Vagina (tissue), 2 donors: ENCODE measurements around the gene ZNF598. TPM values are rescaled to one million over a fixed set of nuclear protein-coding genes. Genes with fewer than 3 reads are reported as not detected.

Experiments used
- DNase-seq, 2 donors: peaks; one replicate each; pipeline ENCODE4 v3.0.0-alpha.2; 2017; ENCODE audit errors: extremely low spot score in 2 of 2
- H3K27ac ChIP-seq: fragments of 200-600 bp; sonication (generic); one replicate; pipeline ENCODE4 v1.5.1; 2019
- H3K27me3 ChIP-seq: fragments of 200-600 bp; sonication (generic); one replicate; pipeline ENCODE4 v1.5.1; 2019
- H3K36me3 ChIP-seq, 2 donors: fragments of 200-600 bp; sonication (generic); one replicate each; pipeline ENCODE4 v1.5.1; 2017 to 2019
- H3K4me1 ChIP-seq: fragments of 200-600 bp; sonication (generic); one replicate; pipeline ENCODE4 v1.5.1; 2019
- H3K4me3 ChIP-seq, 2 donors: fragments of 200-600 bp; sonication (generic); 1 replicate in 1 of 2; 2 replicates in 1 of 2; pipeline ENCODE4 v1.5.1; 2016 to 2019
- H3K9me3 ChIP-seq: fragments of 200-600 bp; sonication (generic); one replicate; pipeline ENCODE4 v1.5.1; 2019
- POLR2A ChIP-seq, 2 donors: fragments of 450-650 bp; IDR thresholded peaks; one replicate each; pipeline ENCODE4 v1.6.1; 2017; ENCODE audit warnings: antibody characterized with exemption in 2 of 2, mild to moderate bottlenecking in 2 of 2, moderate library complexity in 2 of 2
- POLR2AphosphoS5 ChIP-seq, 2 donors: sonication (generic); formaldehyde crosslinking; IDR thresholded peaks; one replicate each; pipeline ENCODE4 v1.9.0; 2017; ENCODE audit warnings: antibody characterized with exemption in 2 of 2, mild to moderate bottlenecking in 2 of 2, low read depth in 1 of 2; ENCODE audit not compliant: insufficient read depth in 1 of 2
- intact Hi-C: fragments of 100-400 bp; cut with DNase I; formaldehyde crosslinking; loops from one replicate; pipeline ENCODE4 v1.15.1; 2023
- total RNA-seq: library from RNA; depleted of rRNA; stranded (reverse); fragments of >200 nt; gene quantifications from one replicate; pipeline ENCODE4 v1.2.3, GENCODE V29; 2016
- TF ChIP-seq, protein P1 (sequence below), 3 experiments: fragments of 450-650 bp in 2 of 3; fragments of 200-600 bp in 1 of 3; sonication (generic) in 1 of 3; IDR thresholded peaks; one replicate each; pipeline ENCODE4 v1.5.1; 2017 to 2019; ENCODE audit warnings: antibody characterized with exemption in 3 of 3, mild to moderate bottlenecking in 2 of 3, moderate library complexity in 2 of 3

ZNF598 gene
- total RNA-seq, 1 donor from 2014 or later = 51.8 TPM

DNA sequence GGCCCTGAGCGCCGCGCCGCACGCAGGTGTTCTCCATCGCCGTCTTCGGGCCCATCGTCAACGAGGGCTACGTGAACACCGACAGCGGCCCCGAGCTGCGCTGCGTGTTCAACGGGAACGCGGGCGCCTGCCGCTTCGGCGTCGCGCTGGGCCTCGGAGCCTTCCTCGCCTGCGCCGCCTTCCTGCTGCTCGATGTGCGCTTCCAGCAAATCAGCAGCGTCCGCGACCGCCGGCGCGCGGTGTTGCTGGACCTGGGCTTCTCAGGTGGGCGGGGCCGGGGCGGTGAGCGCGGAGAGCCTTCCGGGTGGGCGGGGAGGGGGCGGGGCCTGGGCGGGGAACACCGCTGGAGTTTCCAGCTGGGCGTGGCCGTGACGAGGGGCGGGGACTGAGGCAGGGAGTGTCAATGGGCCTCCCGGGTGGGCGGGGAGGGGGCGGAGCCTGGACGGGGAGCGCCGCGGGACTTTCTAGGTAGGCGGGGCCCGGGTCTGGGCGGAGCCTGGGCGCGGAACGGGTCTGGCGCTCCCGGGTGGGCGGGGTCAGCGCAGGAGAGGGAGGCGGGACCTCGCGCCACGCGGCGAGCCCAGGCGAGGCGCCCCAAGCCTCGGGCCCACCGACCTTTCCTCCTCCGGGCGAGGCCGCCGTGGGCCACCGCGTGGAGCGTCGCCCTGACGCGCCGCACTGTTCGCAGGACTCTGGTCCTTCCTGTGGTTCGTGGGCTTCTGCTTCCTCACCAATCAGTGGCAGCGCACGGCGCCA, 17.5 kb downstream of the ZNF598 start:
- Histone ChIP-seq H3K27ac (no peak overlapping the region), H3K4me1 (peaks cover 24% of the 10 kb centered on the region), H3K4me3 (peak overlapping the region; percentile 29 to 41), H3K36me3 (no peaks in the 10 kb centered on the region), H3K9me3 (no peaks in the 10 kb centered on the region), H3K27me3 (peaks cover 9% of the 10 kb centered on the region)
- intact Hi-C loops = no loop called here
- DNase-seq = no peak
- TF ChIP-seq POLR2A (IDR thresholded peaks at IDR 0.05) = peak in 1 of 2 donors; percentile 28
- TF ChIP-seq, protein P1, sequence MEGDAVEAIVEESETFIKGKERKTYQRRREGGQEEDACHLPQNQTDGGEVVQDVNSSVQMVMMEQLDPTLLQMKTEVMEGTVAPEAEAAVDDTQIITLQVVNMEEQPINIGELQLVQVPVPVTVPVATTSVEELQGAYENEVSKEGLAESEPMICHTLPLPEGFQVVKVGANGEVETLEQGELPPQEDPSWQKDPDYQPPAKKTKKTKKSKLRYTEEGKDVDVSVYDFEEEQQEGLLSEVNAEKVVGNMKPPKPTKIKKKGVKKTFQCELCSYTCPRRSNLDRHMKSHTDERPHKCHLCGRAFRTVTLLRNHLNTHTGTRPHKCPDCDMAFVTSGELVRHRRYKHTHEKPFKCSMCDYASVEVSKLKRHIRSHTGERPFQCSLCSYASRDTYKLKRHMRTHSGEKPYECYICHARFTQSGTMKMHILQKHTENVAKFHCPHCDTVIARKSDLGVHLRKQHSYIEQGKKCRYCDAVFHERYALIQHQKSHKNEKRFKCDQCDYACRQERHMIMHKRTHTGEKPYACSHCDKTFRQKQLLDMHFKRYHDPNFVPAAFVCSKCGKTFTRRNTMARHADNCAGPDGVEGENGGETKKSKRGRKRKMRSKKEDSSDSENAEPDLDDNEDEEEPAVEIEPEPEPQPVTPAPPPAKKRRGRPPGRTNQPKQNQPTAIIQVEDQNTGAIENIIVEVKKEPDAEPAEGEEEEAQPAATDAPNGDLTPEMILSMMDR (IDR thresholded peaks at IDR 0.05) = no peak
- peak in 1 of 2 donors; percentile 50 for TF ChIP-seq POLR2AphosphoS5 (IDR thresholded peaks at IDR 0.05; ENCODE audit: insufficient read depth in 1 of 2, low read depth in 1 of 2)

DNA sequence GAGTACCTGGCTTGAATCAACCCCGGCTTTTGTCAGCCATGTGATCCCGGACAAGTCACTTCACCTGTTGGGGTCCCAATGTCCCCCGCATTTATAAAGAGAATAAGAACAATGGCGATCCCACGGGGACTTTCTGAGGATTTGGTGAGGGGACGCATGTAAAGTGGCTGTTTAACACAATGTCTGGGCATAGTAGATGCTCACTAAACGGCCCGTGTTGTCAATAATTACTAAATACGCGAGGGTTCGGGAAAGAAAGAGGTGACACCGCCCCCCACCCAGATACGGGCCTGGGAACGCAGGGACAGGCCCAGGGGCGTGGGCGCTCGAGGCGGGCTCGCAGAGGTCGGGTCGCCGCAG, 18.1 kb downstream of the ZNF598 start:
- Histone ChIP-seq H3K27me3 (peaks cover 9% of the 10 kb centered on the region), H3K4me1 (peaks cover 24% of the 10 kb centered on the region), H3K9me3 (no peaks in the 10 kb centered on the region), H3K27ac (no peak overlapping the region), H3K4me3 (peak overlapping the region; percentile 29 to 41), H3K36me3 (peaks cover 0 to 3% of the 10 kb centered on the region in 2 donors)
- intact Hi-C loops = no loop called here
- DNase-seq = no peak
- TF ChIP-seq POLR2AphosphoS5 (IDR thresholded peaks at IDR 0.05; ENCODE audit: insufficient read depth in 1 of 2, low read depth in 1 of 2) (no peak), POLR2A (IDR thresholded peaks at IDR 0.05) (no peak)
- TF ChIP-seq, protein P1 (IDR thresholded peaks at IDR 0.05) = no peak

GRCh38 chr16:1991135-1991551, 18.5 kb downstream of the ZNF598 start:
- peaks cover 0 to 7% of the 10 kb centered on the region in 2 donors for H3K36me3 ChIP-seq
- DNase-seq = no peak
- peak overlapping the region; percentile 29 to 41 for H3K4me3 ChIP-seq
- TF ChIP-seq POLR2AphosphoS5 (IDR thresholded peaks at IDR 0.05; ENCODE audit: insufficient read depth in 1 of 2, low read depth in 1 of 2) (no peak), POLR2A (IDR thresholded peaks at IDR 0.05) (no peak)
- TF ChIP-seq, protein P1 (IDR thresholded peaks at IDR 0.05) = no peak
- H3K27ac ChIP-seq = no peak overlapping the region
- H3K9me3 ChIP-seq = no peaks in the 10 kb centered on the region
- peaks cover 9% of the 10 kb centered on the region for H3K27me3 ChIP-seq
- H3K4me1 ChIP-seq = peaks cover 24% of the 10 kb centered on the region
- intact Hi-C loops = no loop called here

- intact Hi-C loops = no loop called here
- H3K27ac ChIP-seq = no peak overlapping the region
- H3K4me3 ChIP-seq = peak overlapping the region; percentile 20 to 25
- H3K4me1 ChIP-seq = peaks cover 24% of the 10 kb centered on the region
- peaks cover 9% of the 10 kb centered on the region for H3K27me3 ChIP-seq
- DNase-seq = no peak
- no peaks in the 10 kb centered on the region for H3K9me3 ChIP-seq
- H3K36me3 ChIP-seq = peaks cover 0 to 13% of the 10 kb centered on the region in 2 donors
- TF ChIP-seq, protein P1 (IDR thresholded peaks at IDR 0.05) = no peak
- TF ChIP-seq POLR2AphosphoS5 (IDR thresholded peaks at IDR 0.05; ENCODE audit: insufficient read depth in 1 of 2, low read depth in 1 of 2) = no peak
- no peak for TF ChIP-seq POLR2A (IDR thresholded peaks at IDR 0.05)
Measured at GRCh38 chr16:1990351-1991134, 19.1 kb downstream of the ZNF598 start.

GRCh38 chr16:1990101-1990350, 19.6 kb downstream of the ZNF598 start:
- Histone ChIP-seq H3K9me3 (no peaks in the 10 kb centered on the region), H3K36me3 (peaks cover 0 to 13% of the 10 kb centered on the region in 2 donors), H3K4me3 (peak overlapping the region; percentile 20 to 25), H3K4me1 (peaks cover 29% of the 10 kb centered on the region), H3K27ac (no peak overlapping the region), H3K27me3 (peaks cover 9% of the 10 kb centered on the region)
- intact Hi-C loops = no loop called here
- no peak for TF ChIP-seq POLR2AphosphoS5 (IDR thresholded peaks at IDR 0.05; ENCODE audit: insufficient read depth in 1 of 2, low read depth in 1 of 2)
- TF ChIP-seq POLR2A (IDR thresholded peaks at IDR 0.05) = no peak
- TF ChIP-seq, protein P1 (IDR thresholded peaks at IDR 0.05) = no peak
- no peak for DNase-seq
